Measurements from ENCODE around the gene MEIKIN.

DNA sequence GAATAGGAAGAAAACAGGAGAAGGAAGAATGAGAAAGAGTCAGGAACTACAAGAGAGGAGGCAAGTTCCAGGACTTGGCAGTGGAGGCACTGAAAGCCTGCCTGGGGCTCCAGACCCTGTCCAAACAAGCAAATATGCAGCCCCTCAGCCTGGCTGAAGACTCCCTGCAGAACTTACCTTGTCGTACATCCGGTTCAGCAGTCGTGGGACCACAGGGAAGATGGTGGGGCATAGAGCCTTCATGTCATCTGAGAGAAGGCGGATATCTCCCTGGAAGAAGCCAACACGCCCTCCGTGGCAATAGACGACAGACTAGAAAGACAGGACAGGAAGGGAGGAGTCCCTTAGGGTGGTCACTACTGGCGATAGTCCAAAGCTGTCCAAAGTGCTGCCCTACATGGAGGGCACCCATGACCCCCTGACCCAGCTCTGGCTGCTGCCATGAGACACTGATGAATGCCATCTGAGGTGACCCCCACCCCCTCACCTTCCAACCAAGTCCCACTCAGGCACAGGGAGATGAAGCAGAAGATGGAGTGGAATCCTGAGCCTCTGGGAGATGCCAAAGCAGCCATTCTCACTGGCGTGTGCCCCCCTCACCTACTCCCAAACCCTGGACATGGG, 27.7 kb upstream of the MEIKIN start:
- TF ChIP-seq, protein P1, sequence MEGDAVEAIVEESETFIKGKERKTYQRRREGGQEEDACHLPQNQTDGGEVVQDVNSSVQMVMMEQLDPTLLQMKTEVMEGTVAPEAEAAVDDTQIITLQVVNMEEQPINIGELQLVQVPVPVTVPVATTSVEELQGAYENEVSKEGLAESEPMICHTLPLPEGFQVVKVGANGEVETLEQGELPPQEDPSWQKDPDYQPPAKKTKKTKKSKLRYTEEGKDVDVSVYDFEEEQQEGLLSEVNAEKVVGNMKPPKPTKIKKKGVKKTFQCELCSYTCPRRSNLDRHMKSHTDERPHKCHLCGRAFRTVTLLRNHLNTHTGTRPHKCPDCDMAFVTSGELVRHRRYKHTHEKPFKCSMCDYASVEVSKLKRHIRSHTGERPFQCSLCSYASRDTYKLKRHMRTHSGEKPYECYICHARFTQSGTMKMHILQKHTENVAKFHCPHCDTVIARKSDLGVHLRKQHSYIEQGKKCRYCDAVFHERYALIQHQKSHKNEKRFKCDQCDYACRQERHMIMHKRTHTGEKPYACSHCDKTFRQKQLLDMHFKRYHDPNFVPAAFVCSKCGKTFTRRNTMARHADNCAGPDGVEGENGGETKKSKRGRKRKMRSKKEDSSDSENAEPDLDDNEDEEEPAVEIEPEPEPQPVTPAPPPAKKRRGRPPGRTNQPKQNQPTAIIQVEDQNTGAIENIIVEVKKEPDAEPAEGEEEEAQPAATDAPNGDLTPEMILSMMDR (IDR thresholded peaks at IDR 0.05), result no peak
- TF ChIP-seq POLR2A (IDR thresholded peaks at IDR 0.05; ENCODE audit: low read depth) (no peak), EP300 (IDR thresholded peaks at IDR 0.05) (no peak), POLR2AphosphoS5 (IDR thresholded peaks at IDR 0.05) (no peak)

Data from esophagus muscularis mucosa (tissue), 4 donors.